WTC11 (cell line): ENCODE measurements around the gene RAPH1. TPM values are rescaled to one million over a fixed set of nuclear protein-coding genes. Genes with fewer than 3 reads are reported as not detected.

Experiments used
- ATAC-seq: fragments of 200-7000 bp; cut with Tn5 transposase; 2 replicates; pipeline ENCODE4 v1.10.0; 2021; ENCODE audit warnings: mild to moderate bottlenecking, moderate library complexity
- CTCF ChIA-PET: fragments of 300-600 bp; sonication (Branson Sonifier 250); formaldehyde crosslinking; loops from one replicate; lab custom pipeline; 2021; ENCODE audit warnings: antibody characterized with exemption; lab: Charles Lee
- POLR2A ChIA-PET: fragments of 350-600 bp; sonication (Branson Sonifier 250); formaldehyde crosslinking; loops from one replicate; lab custom pipeline; 2021; ENCODE audit warnings: antibody characterized with exemption; lab: Charles Lee
- DNase-seq: peaks from one replicate; pipeline ENCODE4 v3.0.0; 2021; ENCODE audit warnings: low spot score
- H3K27ac Mint-ChIP-seq: 2 replicates; pipeline ENCODE4 v1.8.0; 2021; ENCODE audit warnings: mixed read lengths
- H3K27me3 Mint-ChIP-seq: 2 replicates; pipeline ENCODE4 v1.8.0; 2021; ENCODE audit warnings: low read depth, mild to moderate bottlenecking, moderate library complexity, mixed read lengths
- H3K36me3 Mint-ChIP-seq: 2 replicates; pipeline ENCODE4 v1.8.0; 2021; ENCODE audit warnings: mixed read lengths
- H3K4me1 Mint-ChIP-seq: 2 replicates; pipeline ENCODE4 v1.8.0; 2022; ENCODE audit warnings: mixed read lengths
- H3K4me3 Mint-ChIP-seq: 2 replicates; pipeline ENCODE4 v1.8.0; 2021; ENCODE audit warnings: mild to moderate bottlenecking, moderate library complexity, mixed read lengths
- H3K9me3 Mint-ChIP-seq: 2 replicates; pipeline ENCODE4 v1.8.0; 2021; ENCODE audit warnings: mixed read lengths
- AR ChIP-seq: fragments of 250-450 bp; sonication (Bioruptor Pico); IDR thresholded peaks from 2 replicates; pipeline ENCODE4 v1.9.0; 2021; ENCODE audit warnings: mild to moderate bottlenecking
- ATF1 ChIP-seq: sonication (generic); formaldehyde crosslinking; IDR thresholded peaks from 2 replicates; pipeline ENCODE4 v1.8.1; 2023; ENCODE audit warnings: mild to moderate bottlenecking, moderate library complexity, missing genetic modification reagents
- ATF2 ChIP-seq: sonication (generic); formaldehyde crosslinking; IDR thresholded peaks from 2 replicates; pipeline ENCODE4 v1.8.1; 2022; ENCODE audit warnings: low read depth, missing genetic modification reagents, borderline replicate concordance
- E2F5 ChIP-seq: sonication (generic); formaldehyde crosslinking; IDR thresholded peaks from 2 replicates; pipeline ENCODE4 v1.8.1; 2022; ENCODE audit warnings: mild to moderate bottlenecking, moderate library complexity, missing genetic modification reagents
- HMGA2 ChIP-seq: fragments of 250-450 bp; sonication (Bioruptor Pico); IDR thresholded peaks from 2 replicates; pipeline ENCODE4 v1.4.0; 2021; ENCODE audit warnings: mild to moderate bottlenecking, moderate library complexity
- JAZF1 ChIP-seq: fragments of 250-450 bp; sonication (Bioruptor Pico); IDR thresholded peaks from 2 replicates; pipeline ENCODE4 v1.9.0; 2021; ENCODE audit warnings: moderate library complexity, mild to moderate bottlenecking, inconsistent platforms
- NR1H2 ChIP-seq: sonication (generic); formaldehyde crosslinking; IDR thresholded peaks from 2 replicates; pipeline ENCODE4 v1.9.0; 2021; ENCODE audit warnings: mild to moderate bottlenecking, moderate library complexity, missing genetic modification reagents
- NR2C2 ChIP-seq: sonication (generic); formaldehyde crosslinking; IDR thresholded peaks from 2 replicates; pipeline ENCODE4 v1.8.0; 2022; ENCODE audit warnings: mild to moderate bottlenecking, missing genetic modification reagents
- RELA ChIP-seq: sonication (generic); formaldehyde crosslinking; IDR thresholded peaks from 2 replicates; pipeline ENCODE4 v1.8.1; 2022; ENCODE audit warnings: missing genetic modification reagents, mild to moderate bottlenecking, borderline replicate concordance
- TEAD1 ChIP-seq: sonication (generic); formaldehyde crosslinking; IDR thresholded peaks from 2 replicates; pipeline ENCODE4 v1.8.0; 2022; ENCODE audit warnings: mild to moderate bottlenecking, missing genetic modification reagents
- TP53 ChIP-seq: sonication (generic); formaldehyde crosslinking; IDR thresholded peaks from 2 replicates; pipeline ENCODE4 v1.8.1; 2023; ENCODE audit warnings: mild to moderate bottlenecking, missing genetic modification reagents
- USF1 ChIP-seq: sonication (generic); formaldehyde crosslinking; IDR thresholded peaks from 2 replicates; pipeline ENCODE4 v1.8.0; 2022; ENCODE audit warnings: mild to moderate bottlenecking, missing genetic modification reagents
- ZNF138 ChIP-seq: sonication (generic); formaldehyde crosslinking; conservative IDR thresholded peaks from 2 replicates; pipeline ENCODE4 v1.8.1; 2022; ENCODE audit warnings: mild to moderate bottlenecking, moderate library complexity, missing genetic modification reagents
- ZNF219 ChIP-seq: sonication (generic); formaldehyde crosslinking; IDR thresholded peaks from 2 replicates; pipeline ENCODE4 v1.8.0; 2023; ENCODE audit warnings: missing genetic modification reagents, mild to moderate bottlenecking, borderline replicate concordance
- total RNA-seq: library from RNA; stranded (reverse); gene quantifications from 3 replicates; pipeline ENCODE4 v1.2.3, GENCODE V29; 2021
- TF ChIP-seq, protein P1 (sequence below): sonication (generic); formaldehyde crosslinking; IDR thresholded peaks from 2 replicates; pipeline ENCODE4 v1.8.0; 2022; ENCODE audit warnings: mild to moderate bottlenecking, missing genetic modification reagents
- TF ChIP-seq, protein P2 (sequence below): fragments of 250-450 bp; sonication (Bioruptor Pico); IDR thresholded peaks from 2 replicates; pipeline ENCODE4 v1.9.0; 2021; ENCODE audit warnings: mild to moderate bottlenecking, borderline replicate concordance
- TF ChIP-seq, protein P3 (sequence below): sonication (generic); formaldehyde crosslinking; IDR thresholded peaks from 2 replicates; pipeline ENCODE4 v1.8.1; 2022; ENCODE audit warnings: mild to moderate bottlenecking, missing genetic modification reagents, moderate library complexity, borderline replicate concordance
- TF ChIP-seq, protein P4 (sequence below): sonication (generic); formaldehyde crosslinking; IDR thresholded peaks from 2 replicates; pipeline ENCODE4 v1.8.0; 2023; ENCODE audit warnings: missing genetic modification reagents
- TF ChIP-seq, protein P5 (sequence below): fragments of 250-450 bp; sonication (Bioruptor Pico); IDR thresholded peaks from 2 replicates; pipeline ENCODE4 v1.9.0; 2021; ENCODE audit warnings: moderate library complexity, mild to moderate bottlenecking, inconsistent platforms, borderline replicate concordance

RAPH1 gene
- total RNA-seq, 1 experiment from 2014 or later, result 24.6 TPM

DNA sequence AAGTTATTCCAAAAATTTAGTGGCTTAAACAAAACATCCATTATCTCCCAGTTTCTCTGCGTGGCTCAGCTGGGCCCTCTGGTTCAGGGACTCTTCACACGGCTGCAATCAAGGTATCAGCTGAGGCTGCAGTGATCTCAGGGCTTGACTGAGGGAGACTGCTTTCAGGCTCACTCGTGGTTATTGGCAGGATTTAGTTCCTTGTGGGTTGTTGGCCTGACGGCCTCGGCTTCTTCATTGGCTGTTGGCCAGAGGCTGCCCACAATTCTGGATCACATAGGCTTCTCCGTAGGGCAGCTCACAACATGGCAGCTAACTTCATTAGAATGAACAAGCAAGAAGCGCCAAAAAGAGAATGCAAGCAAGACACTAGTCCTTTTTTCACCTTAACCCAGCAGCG is 116.8 kb downstream of the RAPH1 start:
- H3K27ac Mint-ChIP-seq, result no peak overlapping the region
- ATAC-seq (no peak), DNase-seq (no peak)
- CTCF ChIA-PET, result no interaction called here
- POLR2A ChIA-PET, result no interaction called here
- H3K36me3 Mint-ChIP-seq, result peaks cover 56% of the 10 kb centered on the region
- no peaks in the 10 kb centered on the region for H3K27me3 Mint-ChIP-seq
- no peaks in the 10 kb centered on the region for H3K4me1 Mint-ChIP-seq
- no peaks in the 10 kb centered on the region for H3K9me3 Mint-ChIP-seq
- no peak overlapping the region for H3K4me3 Mint-ChIP-seq
- no peak for TF ChIP-seq ZNF138 (CRISPR knock-in tag)
- TF ChIP-seq AR (CRISPR knock-in tag), result no peak
- TF ChIP-seq TEAD1 (CRISPR knock-in tag), result no peak
- no peak for TF ChIP-seq E2F5 (CRISPR knock-in tag)
- TF ChIP-seq, protein P1, sequence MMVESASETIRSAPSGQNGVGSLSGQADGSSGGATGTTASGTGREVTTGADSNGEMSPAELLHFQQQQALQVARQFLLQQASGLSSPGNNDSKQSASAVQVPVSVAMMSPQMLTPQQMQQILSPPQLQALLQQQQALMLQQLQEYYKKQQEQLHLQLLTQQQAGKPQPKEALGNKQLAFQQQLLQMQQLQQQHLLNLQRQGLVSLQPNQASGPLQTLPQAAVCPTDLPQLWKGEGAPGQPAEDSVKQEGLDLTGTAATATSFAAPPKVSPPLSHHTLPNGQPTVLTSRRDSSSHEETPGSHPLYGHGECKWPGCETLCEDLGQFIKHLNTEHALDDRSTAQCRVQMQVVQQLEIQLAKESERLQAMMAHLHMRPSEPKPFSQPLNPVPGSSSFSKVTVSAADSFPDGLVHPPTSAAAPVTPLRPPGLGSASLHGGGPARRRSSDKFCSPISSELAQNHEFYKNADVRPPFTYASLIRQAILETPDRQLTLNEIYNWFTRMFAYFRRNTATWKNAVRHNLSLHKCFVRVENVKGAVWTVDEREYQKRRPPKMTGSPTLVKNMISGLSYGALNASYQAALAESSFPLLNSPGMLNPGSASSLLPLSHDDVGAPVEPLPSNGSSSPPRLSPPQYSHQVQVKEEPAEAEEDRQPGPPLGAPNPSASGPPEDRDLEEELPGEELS (CRISPR knock-in tag), result no peak
- TF ChIP-seq RELA (CRISPR knock-in tag), result no peak
- TF ChIP-seq ATF2, result no peak
- TF ChIP-seq NR1H2, result no peak
- TF ChIP-seq, protein P2, sequence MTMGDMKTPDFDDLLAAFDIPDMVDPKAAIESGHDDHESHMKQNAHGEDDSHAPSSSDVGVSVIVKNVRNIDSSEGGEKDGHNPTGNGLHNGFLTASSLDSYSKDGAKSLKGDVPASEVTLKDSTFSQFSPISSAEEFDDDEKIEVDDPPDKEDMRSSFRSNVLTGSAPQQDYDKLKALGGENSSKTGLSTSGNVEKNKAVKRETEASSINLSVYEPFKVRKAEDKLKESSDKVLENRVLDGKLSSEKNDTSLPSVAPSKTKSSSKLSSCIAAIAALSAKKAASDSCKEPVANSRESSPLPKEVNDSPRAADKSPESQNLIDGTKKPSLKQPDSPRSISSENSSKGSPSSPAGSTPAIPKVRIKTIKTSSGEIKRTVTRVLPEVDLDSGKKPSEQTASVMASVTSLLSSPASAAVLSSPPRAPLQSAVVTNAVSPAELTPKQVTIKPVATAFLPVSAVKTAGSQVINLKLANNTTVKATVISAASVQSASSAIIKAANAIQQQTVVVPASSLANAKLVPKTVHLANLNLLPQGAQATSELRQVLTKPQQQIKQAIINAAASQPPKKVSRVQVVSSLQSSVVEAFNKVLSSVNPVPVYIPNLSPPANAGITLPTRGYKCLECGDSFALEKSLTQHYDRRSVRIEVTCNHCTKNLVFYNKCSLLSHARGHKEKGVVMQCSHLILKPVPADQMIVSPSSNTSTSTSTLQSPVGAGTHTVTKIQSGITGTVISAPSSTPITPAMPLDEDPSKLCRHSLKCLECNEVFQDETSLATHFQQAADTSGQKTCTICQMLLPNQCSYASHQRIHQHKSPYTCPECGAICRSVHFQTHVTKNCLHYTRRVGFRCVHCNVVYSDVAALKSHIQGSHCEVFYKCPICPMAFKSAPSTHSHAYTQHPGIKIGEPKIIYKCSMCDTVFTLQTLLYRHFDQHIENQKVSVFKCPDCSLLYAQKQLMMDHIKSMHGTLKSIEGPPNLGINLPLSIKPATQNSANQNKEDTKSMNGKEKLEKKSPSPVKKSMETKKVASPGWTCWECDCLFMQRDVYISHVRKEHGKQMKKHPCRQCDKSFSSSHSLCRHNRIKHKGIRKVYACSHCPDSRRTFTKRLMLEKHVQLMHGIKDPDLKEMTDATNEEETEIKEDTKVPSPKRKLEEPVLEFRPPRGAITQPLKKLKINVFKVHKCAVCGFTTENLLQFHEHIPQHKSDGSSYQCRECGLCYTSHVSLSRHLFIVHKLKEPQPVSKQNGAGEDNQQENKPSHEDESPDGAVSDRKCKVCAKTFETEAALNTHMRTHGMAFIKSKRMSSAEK (CRISPR knock-in tag), result no peak
- no peak for TF ChIP-seq ZNF219 (CRISPR knock-in tag)
- TF ChIP-seq NR2C2 (CRISPR knock-in tag), result no peak
- no peak for TF ChIP-seq TP53 (CRISPR knock-in tag)
- TF ChIP-seq, protein P3, sequence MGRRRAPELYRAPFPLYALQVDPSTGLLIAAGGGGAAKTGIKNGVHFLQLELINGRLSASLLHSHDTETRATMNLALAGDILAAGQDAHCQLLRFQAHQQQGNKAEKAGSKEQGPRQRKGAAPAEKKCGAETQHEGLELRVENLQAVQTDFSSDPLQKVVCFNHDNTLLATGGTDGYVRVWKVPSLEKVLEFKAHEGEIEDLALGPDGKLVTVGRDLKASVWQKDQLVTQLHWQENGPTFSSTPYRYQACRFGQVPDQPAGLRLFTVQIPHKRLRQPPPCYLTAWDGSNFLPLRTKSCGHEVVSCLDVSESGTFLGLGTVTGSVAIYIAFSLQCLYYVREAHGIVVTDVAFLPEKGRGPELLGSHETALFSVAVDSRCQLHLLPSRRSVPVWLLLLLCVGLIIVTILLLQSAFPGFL, result no peak
- no peak for TF ChIP-seq HMGA2
- TF ChIP-seq USF1, result no peak
- TF ChIP-seq, protein P4, sequence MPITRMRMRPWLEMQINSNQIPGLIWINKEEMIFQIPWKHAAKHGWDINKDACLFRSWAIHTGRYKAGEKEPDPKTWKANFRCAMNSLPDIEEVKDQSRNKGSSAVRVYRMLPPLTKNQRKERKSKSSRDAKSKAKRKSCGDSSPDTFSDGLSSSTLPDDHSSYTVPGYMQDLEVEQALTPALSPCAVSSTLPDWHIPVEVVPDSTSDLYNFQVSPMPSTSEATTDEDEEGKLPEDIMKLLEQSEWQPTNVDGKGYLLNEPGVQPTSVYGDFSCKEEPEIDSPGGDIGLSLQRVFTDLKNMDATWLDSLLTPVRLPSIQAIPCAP (CRISPR knock-in tag), result no peak
- no peak for TF ChIP-seq JAZF1 (CRISPR knock-in tag)
- TF ChIP-seq ATF1 (CRISPR knock-in tag), result no peak
- TF ChIP-seq, protein P5, sequence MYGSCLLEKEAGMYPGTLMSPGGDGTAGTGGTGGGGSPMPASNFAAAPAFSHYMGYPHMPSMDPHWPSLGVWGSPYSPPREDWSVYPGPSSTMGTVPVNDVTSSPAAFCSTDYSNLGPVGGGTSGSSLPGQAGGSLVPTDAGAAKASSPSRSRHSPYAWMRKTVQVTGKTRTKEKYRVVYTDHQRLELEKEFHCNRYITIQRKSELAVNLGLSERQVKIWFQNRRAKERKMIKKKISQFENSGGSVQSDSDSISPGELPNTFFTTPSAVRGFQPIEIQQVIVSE (CRISPR knock-in tag), result no peak
